ENCODE data around the gene OR52B2. TPM values are rescaled to one million over a fixed set of nuclear protein-coding genes. Genes with fewer than 3 reads are reported as not detected.

Gene OR52B2
- total RNA-seq, 1 donor from 2014 or later = not detected

DNA sequence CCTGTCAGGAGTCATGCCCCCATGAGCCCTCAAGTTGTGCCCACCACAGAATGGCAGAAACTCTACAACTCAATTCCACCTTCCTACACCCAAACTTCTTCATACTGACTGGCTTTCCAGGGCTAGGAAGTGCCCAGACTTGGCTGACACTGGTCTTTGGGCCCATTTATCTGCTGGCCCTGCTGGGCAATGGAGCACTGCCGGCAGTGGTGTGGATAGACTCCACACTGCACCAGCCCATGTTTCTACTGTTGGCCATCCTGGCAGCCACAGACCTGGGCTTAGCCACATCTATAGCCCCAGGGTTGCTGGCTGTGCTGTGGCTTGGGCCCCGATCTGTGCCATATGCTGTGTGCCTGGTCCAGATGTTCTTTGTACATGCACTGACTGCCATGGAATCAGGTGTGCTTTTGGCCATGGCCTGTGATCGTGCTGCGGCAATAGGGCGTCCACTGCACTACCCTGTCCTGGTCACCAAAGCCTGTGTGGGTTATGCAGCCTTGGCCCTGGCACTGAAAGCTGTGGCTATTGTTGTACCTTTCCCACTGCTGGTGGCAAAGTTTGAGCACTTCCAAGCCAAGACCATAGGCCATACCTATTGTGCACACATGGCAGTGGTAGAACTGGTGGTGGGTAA, 29.2 kb upstream of the OR52B2 start, which contains the start of gene OR52W1:
Gene OR52W1 (plus strand): TSS at position 51 of the 637 bp plus-strand sequence. CDS start 0 bp downstream, at position 51.
- H3K27ac ChIP-seq = no peak within 1 kb of the TSS
- no peaks in the 10 kb centered on the region for H3K4me1 ChIP-seq
- H3K4me3 ChIP-seq = no peak within 1 kb of the TSS
- TF ChIP-seq POLR2A (IDR thresholded peaks at IDR 0.05) (no peak), POLR2AphosphoS5 (IDR thresholded peaks at IDR 0.05; ENCODE audit: insufficient read depth in 1 of 2, low read depth in 1 of 2) (no peak), CTCF (IDR thresholded peaks at IDR 0.05) (no peak)
- H3K27me3 ChIP-seq = no peaks in the 10 kb centered on the region
- intact Hi-C loops (cut with DNase I) = no loop called here
- DNase-seq (ENCODE audit: extremely low spot score in 2 of 2) = no peak
- H3K9me3 ChIP-seq = no peaks in the 10 kb centered on the region
- no peaks in the 10 kb centered on the region for H3K36me3 ChIP-seq

- Histone ChIP-seq H3K27me3 (no peaks in the 10 kb centered on the region), H3K4me1 (no peaks in the 10 kb centered on the region), H3K9me3 (no peaks in the 10 kb centered on the region), H3K4me3 (no peak overlapping the region), H3K36me3 (no peaks in the 10 kb centered on the region), H3K27ac (no peak overlapping the region)
- intact Hi-C loops (cut with DNase I) = no loop called here
- no peak for DNase-seq (ENCODE audit: extremely low spot score in 2 of 2)
- TF ChIP-seq POLR2AphosphoS5 (IDR thresholded peaks at IDR 0.05; ENCODE audit: insufficient read depth in 1 of 2, low read depth in 1 of 2) (no peak), POLR2A (IDR thresholded peaks at IDR 0.05) (no peak), CTCF (IDR thresholded peaks at IDR 0.05) (no peak)
These were observed 27.5 kb upstream of the OR52B2 start for GRCh38 chr11:6197466-6198200.

DNA sequence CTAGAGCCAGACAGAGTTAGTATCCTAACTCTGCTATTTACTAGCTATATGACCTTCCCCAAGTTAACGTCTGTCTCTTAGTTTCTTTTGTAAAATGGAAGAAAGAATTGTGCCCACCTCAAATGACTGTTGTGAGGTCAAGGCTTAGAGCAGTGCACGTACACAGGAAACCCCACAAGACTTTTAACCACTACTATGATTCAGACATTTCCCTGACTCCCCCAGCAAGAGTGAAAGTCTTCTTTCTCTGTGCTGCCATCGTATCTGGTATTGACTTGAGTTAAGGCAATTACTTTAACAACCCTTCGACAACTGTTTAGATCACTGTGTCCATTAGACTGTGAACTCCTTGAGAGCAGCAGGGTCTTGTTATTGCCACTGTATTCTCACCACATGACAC, 26.3 kb upstream of the OR52B2 start:
- H3K4me1 ChIP-seq = no peaks in the 10 kb centered on the region
- no peaks in the 10 kb centered on the region for H3K27me3 ChIP-seq
- no peak for DNase-seq (ENCODE audit: extremely low spot score in 2 of 2)
- intact Hi-C loops (cut with DNase I) = no loop called here
- no peaks in the 10 kb centered on the region for H3K36me3 ChIP-seq
- H3K4me3 ChIP-seq = no peak overlapping the region
- TF ChIP-seq CTCF (IDR thresholded peaks at IDR 0.05) (no peak), POLR2AphosphoS5 (IDR thresholded peaks at IDR 0.05; ENCODE audit: insufficient read depth in 1 of 2, low read depth in 1 of 2) (no peak), POLR2A (IDR thresholded peaks at IDR 0.05) (no peak)
- no peak overlapping the region for H3K27ac ChIP-seq
- no peaks in the 10 kb centered on the region for H3K9me3 ChIP-seq

DNA sequence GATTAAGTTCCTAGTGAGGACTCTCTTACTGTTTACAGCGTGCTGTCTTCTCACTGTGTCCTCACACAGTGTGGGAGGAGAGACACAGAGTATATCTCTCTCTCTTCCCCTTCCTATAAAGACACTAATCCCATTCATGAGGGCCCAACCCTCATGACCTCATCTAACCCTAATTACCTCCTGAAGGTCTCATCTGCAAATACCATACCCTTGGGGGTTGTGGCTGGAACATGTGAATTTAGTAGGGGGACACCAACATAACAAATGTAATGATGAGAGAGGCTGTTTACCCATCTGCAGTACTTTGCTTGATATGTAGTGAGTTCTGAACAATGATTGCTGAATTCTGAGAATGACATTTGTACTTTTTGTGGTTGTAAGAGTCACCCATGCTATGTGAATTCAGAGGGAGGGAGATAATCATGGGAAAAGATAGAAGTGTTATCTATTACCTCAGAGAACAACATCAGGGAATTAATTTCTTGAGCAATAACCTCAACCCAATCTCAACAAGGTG, 24.0 kb upstream of the OR52B2 start:
- Histone ChIP-seq H3K36me3 (no peaks in the 10 kb centered on the region), H3K9me3 (no peaks in the 10 kb centered on the region), H3K27me3 (no peaks in the 10 kb centered on the region), H3K4me3 (no peak overlapping the region), H3K4me1 (no peaks in the 10 kb centered on the region), H3K27ac (no peak overlapping the region)
- intact Hi-C loops (cut with DNase I) = no loop called here
- TF ChIP-seq POLR2AphosphoS5 (IDR thresholded peaks at IDR 0.05; ENCODE audit: insufficient read depth in 1 of 2, low read depth in 1 of 2) = no peak
- no peak for TF ChIP-seq CTCF (IDR thresholded peaks at IDR 0.05)
- no peak for TF ChIP-seq POLR2A (IDR thresholded peaks at IDR 0.05)
- DNase-seq (ENCODE audit: extremely low spot score in 2 of 2) = no peak

DNA sequence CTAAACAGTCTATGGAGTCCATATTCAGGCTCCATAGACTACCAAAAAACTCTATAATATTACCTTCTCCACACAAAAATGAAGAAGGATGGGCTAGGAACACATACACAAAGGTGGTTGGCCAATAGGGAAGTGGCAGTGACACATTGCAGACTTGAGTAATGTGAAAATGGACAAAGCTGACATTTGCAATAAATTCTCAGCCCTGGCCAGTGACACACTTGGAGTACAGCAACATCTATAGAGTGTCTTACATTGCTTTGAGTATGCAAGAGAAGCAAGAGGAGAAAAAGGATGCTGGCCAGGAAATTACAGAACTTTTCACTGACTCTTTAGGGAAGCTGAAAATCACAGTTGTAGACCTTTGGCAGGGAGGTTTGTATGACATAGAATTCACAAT, 21.6 kb upstream of the OR52B2 start:
- Histone ChIP-seq H3K36me3 (no peaks in the 10 kb centered on the region), H3K4me3 (no peak overlapping the region), H3K27me3 (no peaks in the 10 kb centered on the region), H3K4me1 (no peaks in the 10 kb centered on the region), H3K9me3 (no peaks in the 10 kb centered on the region), H3K27ac (no peak overlapping the region)
- DNase-seq (ENCODE audit: extremely low spot score in 2 of 2) = no peak
- no peak for TF ChIP-seq POLR2A (IDR thresholded peaks at IDR 0.05)
- TF ChIP-seq CTCF (IDR thresholded peaks at IDR 0.05) = no peak
- no peak for TF ChIP-seq POLR2AphosphoS5 (IDR thresholded peaks at IDR 0.05; ENCODE audit: insufficient read depth in 1 of 2, low read depth in 1 of 2)
- intact Hi-C loops (cut with DNase I) = no loop called here

Measured in vagina (tissue), 2 donors.